ENCODE data around the gene DEFB125. TPM values are rescaled to one million over a fixed set of nuclear protein-coding genes. Genes with fewer than 3 reads are reported as not detected.

Gene DEFB125
- total and polyA plus RNA-seq, 2 experiments from 2014 or later, result not detected

DNA sequence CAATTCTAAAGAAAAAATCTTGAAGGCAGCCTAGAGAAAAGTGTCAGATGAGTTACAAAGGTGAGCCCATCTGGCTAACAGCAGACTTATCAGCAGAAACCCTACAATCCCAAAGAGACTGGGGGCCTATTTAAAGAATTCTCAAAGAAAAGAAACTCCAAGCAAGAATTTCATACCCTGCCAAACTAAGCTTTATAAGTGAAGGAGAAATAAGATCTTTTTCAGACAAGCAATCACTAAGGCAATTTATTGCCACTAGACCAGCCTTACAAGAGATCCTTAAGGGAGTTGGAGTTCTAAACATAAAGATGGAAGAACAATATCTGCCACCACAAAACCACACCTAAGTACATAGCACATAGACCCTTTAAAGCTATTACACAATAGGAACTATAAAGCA is 30.0 kb downstream of the DEFB125 start:
- Mint-ChIP-seq H3K4me3 (no peak overlapping the region), H3K9me3 (no peaks in the 10 kb centered on the region; the same call in 2 of the 3 replicates), H3K27me3 (ENCODE audit: insufficient read depth, low read depth, poor library complexity) (peaks cover 3% of the 10 kb centered on the region), H3K4me1 (no peaks in the 10 kb centered on the region), H3K27ac (no peak overlapping the region), H3K36me3 (ENCODE audit: low read depth) (no peaks in the 10 kb centered on the region)
- no peak overlapping the region for H3K27ac ChIP-seq (ENCODE audit: low read depth)
- TF ChIP-seq, protein P1, sequence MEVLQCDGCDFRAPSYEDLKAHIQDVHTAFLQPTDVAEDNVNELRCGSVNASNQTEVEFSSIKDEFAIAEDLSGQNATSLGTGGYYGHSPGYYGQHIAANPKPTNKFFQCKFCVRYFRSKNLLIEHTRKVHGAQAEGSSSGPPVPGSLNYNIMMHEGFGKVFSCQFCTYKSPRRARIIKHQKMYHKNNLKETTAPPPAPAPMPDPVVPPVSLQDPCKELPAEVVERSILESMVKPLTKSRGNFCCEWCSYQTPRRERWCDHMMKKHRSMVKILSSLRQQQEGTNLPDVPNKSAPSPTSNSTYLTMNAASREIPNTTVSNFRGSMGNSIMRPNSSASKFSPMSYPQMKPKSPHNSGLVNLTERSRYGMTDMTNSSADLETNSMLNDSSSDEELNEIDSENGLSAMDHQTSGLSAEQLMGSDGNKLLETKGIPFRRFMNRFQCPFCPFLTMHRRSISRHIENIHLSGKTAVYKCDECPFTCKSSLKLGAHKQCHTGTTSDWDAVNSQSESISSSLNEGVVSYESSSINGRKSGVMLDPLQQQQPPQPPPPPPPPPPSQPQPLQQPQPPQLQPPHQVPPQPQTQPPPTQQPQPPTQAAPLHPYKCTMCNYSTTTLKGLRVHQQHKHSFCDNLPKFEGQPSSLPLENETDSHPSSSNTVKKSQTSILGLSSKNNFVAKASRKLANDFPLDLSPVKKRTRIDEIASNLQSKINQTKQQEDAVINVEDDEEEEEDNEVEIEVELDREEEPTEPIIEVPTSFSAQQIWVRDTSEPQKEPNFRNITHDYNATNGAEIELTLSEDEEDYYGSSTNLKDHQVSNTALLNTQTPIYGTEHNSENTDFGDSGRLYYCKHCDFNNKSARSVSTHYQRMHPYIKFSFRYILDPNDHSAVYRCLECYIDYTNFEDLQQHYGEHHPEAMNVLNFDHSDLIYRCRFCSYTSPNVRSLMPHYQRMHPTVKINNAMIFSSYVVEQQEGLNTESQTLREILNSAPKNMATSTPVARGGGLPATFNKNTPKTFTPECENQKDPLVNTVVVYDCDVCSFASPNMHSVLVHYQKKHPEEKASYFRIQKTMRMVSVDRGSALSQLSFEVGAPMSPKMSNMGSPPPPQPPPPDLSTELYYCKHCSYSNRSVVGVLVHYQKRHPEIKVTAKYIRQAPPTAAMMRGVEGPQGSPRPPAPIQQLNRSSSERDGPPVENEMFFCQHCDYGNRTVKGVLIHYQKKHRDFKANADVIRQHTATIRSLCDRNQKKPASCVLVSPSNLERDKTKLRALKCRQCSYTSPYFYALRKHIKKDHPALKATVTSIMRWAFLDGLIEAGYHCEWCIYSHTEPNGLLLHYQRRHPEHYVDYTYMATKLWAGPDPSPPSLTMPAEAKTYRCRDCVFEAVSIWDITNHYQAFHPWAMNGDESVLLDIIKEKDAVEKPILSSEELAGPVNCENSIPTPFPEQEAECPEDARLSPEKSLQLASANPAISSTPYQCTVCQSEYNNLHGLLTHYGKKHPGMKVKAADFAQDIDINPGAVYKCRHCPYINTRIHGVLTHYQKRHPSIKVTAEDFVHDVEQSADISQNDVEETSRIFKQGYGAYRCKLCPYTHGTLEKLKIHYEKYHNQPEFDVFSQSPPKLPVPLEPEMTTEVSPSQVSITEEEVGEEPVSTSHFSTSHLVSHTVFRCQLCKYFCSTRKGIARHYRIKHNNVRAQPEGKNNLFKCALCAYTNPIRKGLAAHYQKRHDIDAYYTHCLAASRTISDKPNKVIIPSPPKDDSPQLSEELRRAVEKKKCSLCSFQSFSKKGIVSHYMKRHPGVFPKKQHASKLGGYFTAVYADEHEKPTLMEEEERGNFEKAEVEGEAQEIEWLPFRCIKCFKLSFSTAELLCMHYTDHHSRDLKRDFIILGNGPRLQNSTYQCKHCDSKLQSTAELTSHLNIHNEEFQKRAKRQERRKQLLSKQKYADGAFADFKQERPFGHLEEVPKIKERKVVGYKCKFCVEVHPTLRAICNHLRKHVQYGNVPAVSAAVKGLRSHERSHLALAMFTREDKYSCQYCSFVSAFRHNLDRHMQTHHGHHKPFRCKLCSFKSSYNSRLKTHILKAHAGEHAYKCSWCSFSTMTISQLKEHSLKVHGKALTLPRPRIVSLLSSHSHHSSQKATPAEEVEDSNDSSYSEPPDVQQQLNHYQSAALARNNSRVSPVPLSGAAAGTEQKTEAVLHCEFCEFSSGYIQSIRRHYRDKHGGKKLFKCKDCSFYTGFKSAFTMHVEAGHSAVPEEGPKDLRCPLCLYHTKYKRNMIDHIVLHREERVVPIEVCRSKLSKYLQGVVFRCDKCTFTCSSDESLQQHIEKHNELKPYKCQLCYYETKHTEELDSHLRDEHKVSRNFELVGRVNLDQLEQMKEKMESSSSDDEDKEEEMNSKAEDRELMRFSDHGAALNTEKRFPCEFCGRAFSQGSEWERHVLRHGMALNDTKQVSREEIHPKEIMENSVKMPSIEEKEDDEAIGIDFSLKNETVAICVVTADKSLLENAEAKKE (CRISPR knock-in tag; IDR thresholded peaks at IDR 0.05), result no peak
- TF ChIP-seq EZH2 (IDR thresholded peaks at IDR 0.05; ENCODE audit: low read depth, unreplicated experiment) (no peak), ZNF331 (CRISPR knock-in tag; IDR thresholded peaks at IDR 0.05; ENCODE audit: low read depth) (no peak), STAT1 (IDR thresholded peaks at IDR 0.05; ENCODE audit: unreplicated experiment) (no peak), EZH2phosphoT487 (IDR thresholded peaks at IDR 0.05; ENCODE audit: unreplicated experiment) (no peak), JUNB (IDR thresholded peaks at IDR 0.05; ENCODE audit: unreplicated experiment) (no peak), NANOG (IDR thresholded peaks at IDR 0.05; ENCODE audit: borderline replicate concordance) (no peak), CREB1 (CRISPR knock-in tag; IDR thresholded peaks at IDR 0.05; ENCODE audit: low read depth) (no peak), ZNF114 (CRISPR knock-in tag; IDR thresholded peaks at IDR 0.05) (no peak), POLR2AphosphoS5 (IDR thresholded peaks at IDR 0.05; ENCODE audit: low read depth) (no peak)
- TF ChIP-seq, protein P2, sequence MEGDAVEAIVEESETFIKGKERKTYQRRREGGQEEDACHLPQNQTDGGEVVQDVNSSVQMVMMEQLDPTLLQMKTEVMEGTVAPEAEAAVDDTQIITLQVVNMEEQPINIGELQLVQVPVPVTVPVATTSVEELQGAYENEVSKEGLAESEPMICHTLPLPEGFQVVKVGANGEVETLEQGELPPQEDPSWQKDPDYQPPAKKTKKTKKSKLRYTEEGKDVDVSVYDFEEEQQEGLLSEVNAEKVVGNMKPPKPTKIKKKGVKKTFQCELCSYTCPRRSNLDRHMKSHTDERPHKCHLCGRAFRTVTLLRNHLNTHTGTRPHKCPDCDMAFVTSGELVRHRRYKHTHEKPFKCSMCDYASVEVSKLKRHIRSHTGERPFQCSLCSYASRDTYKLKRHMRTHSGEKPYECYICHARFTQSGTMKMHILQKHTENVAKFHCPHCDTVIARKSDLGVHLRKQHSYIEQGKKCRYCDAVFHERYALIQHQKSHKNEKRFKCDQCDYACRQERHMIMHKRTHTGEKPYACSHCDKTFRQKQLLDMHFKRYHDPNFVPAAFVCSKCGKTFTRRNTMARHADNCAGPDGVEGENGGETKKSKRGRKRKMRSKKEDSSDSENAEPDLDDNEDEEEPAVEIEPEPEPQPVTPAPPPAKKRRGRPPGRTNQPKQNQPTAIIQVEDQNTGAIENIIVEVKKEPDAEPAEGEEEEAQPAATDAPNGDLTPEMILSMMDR (conservative IDR thresholded peaks at IDR 0.05; ENCODE audit: low read depth in 2 of 2), result no peak
- TF ChIP-seq, protein P3, sequence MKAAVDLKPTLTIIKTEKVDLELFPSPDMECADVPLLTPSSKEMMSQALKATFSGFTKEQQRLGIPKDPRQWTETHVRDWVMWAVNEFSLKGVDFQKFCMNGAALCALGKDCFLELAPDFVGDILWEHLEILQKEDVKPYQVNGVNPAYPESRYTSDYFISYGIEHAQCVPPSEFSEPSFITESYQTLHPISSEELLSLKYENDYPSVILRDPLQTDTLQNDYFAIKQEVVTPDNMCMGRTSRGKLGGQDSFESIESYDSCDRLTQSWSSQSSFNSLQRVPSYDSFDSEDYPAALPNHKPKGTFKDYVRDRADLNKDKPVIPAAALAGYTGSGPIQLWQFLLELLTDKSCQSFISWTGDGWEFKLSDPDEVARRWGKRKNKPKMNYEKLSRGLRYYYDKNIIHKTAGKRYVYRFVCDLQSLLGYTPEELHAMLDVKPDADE (IDR thresholded peaks at IDR 0.05), result no peak
- TF ChIP-seq, protein P4, sequence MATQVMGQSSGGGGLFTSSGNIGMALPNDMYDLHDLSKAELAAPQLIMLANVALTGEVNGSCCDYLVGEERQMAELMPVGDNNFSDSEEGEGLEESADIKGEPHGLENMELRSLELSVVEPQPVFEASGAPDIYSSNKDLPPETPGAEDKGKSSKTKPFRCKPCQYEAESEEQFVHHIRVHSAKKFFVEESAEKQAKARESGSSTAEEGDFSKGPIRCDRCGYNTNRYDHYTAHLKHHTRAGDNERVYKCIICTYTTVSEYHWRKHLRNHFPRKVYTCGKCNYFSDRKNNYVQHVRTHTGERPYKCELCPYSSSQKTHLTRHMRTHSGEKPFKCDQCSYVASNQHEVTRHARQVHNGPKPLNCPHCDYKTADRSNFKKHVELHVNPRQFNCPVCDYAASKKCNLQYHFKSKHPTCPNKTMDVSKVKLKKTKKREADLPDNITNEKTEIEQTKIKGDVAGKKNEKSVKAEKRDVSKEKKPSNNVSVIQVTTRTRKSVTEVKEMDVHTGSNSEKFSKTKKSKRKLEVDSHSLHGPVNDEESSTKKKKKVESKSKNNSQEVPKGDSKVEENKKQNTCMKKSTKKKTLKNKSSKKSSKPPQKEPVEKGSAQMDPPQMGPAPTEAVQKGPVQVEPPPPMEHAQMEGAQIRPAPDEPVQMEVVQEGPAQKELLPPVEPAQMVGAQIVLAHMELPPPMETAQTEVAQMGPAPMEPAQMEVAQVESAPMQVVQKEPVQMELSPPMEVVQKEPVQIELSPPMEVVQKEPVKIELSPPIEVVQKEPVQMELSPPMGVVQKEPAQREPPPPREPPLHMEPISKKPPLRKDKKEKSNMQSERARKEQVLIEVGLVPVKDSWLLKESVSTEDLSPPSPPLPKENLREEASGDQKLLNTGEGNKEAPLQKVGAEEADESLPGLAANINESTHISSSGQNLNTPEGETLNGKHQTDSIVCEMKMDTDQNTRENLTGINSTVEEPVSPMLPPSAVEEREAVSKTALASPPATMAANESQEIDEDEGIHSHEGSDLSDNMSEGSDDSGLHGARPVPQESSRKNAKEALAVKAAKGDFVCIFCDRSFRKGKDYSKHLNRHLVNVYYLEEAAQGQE (IDR thresholded peaks at IDR 0.05; ENCODE audit: unreplicated experiment), result no peak
- no peaks in the 10 kb centered on the region for H3K79me2 ChIP-seq (replicated peaks; ENCODE audit: insufficient read depth)
- ATAC-seq, result no peak
- no peak for DNase-seq (ENCODE audit: low spot score)
- H3K4me2 ChIP-seq, result no peak overlapping the region
- H4K20me1 ChIP-seq (replicated peaks; ENCODE audit: insufficient read depth), result no peaks in the 10 kb centered on the region
- no peak overlapping the region for H3K4me3 ChIP-seq
- no peak overlapping the region for H2AFZ ChIP-seq
- no peaks in the 10 kb centered on the region for H3K9me2 ChIP-seq (ENCODE audit: insufficient read depth)
- H3F3A ChIP-seq (replicated peaks; ENCODE audit: low read depth), result no peaks in the 10 kb centered on the region
- H3K36me3 ChIP-seq (ENCODE audit: insufficient read depth), result no peaks in the 10 kb centered on the region
- peaks cover 11% of the 10 kb centered on the region; the same call in 1 of the 2 replicates for H3K27me3 ChIP-seq (ENCODE audit: insufficient read depth)
- H3K4me1 ChIP-seq (ENCODE audit: insufficient read depth), result no peaks in the 10 kb centered on the region
